SK-N-SH (cell line): Measurements from ENCODE around the gene MAD1L1.

Experiments
- REST ChIP-seq: IDR thresholded peaks from 2 replicates; pipeline ENCODE4 v1.6.1; 2012; ENCODE audit warnings: mild to moderate bottlenecking, low read depth, low read length, moderate library complexity
- RFX5 ChIP-seq: IDR thresholded peaks from 2 replicates; pipeline ENCODE4 v1.6.1; 2012; ENCODE audit warnings: mild to moderate bottlenecking, improper control_type of control experiment, low read length
- SMC3 ChIP-seq: IDR thresholded peaks from 2 replicates; pipeline ENCODE4 v1.6.1; 2012; ENCODE audit warnings: low read depth, low read length, improper control_type of control experiment
- USF2 ChIP-seq: fragments of 150-350 bp; IDR thresholded peaks from 2 replicates; pipeline ENCODE4 v1.6.1; 2017; ENCODE audit warnings: antibody characterized with exemption, low read length, low read depth, borderline replicate concordance
- TF ChIP-seq, protein P1 (sequence below): fragments of 200-600 bp; sonication (generic); IDR thresholded peaks from 2 replicates; pipeline ENCODE4 v1.6.1; 2017; ENCODE audit warnings: antibody characterized with exemption, mild to moderate bottlenecking, moderate library complexity

DNA sequence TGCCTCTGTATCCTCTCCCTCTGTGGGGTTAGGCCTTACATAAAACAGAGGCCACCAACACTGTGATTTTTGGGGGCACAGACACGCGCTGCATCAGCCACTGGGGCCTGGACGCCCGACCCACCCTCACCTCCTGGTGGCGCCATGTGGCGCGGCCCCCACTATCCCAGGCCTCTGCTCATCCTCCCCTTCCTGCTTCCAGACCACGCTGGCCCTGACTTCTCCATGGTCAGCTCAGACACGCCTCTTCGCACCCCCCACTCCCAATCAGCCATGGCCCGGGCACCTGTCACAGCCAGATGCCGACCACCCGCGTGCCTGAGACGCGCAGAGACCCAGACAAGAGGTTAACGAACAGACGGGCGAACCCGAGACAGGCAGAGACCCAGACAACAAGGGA is 298.7 kb downstream of the MAD1L1 start:
- TF ChIP-seq SMC3: no peak
- no peak for TF ChIP-seq REST
- no peak for TF ChIP-seq RFX5
- TF ChIP-seq, protein P1, sequence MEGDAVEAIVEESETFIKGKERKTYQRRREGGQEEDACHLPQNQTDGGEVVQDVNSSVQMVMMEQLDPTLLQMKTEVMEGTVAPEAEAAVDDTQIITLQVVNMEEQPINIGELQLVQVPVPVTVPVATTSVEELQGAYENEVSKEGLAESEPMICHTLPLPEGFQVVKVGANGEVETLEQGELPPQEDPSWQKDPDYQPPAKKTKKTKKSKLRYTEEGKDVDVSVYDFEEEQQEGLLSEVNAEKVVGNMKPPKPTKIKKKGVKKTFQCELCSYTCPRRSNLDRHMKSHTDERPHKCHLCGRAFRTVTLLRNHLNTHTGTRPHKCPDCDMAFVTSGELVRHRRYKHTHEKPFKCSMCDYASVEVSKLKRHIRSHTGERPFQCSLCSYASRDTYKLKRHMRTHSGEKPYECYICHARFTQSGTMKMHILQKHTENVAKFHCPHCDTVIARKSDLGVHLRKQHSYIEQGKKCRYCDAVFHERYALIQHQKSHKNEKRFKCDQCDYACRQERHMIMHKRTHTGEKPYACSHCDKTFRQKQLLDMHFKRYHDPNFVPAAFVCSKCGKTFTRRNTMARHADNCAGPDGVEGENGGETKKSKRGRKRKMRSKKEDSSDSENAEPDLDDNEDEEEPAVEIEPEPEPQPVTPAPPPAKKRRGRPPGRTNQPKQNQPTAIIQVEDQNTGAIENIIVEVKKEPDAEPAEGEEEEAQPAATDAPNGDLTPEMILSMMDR: no peak
- TF ChIP-seq USF2: no peak
